G401.6 (cell line): ENCODE data around the gene KCNMB4.

Experiments
- FAIRE-seq: peaks from 2 replicates; lab custom pipeline; 2012; peaks lifted over from hg19 to GRCh38; lab: Jason Lieb, UNC

Gene KCNMB4

DNA sequence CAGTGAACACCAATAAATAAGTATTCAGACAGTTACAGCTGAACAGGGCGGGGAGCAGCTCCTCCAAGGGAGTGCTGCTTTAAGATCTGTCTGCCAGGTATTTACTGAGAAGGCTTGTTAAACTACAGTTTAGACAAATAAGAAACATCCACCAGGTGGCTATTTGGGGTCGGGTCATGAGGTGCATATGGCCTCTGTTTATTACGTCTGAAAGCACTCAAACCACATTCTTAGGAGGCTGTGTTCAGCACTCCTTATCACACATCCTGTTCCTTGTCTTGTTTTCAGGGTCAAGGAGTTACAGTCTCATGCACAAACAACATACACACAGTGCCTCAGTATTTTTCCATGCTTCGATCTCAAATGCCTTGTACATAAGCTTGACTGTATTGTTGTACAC lies 78.8 kb downstream of the KCNMB4 start:
- no peak for FAIRE-seq

DNA sequence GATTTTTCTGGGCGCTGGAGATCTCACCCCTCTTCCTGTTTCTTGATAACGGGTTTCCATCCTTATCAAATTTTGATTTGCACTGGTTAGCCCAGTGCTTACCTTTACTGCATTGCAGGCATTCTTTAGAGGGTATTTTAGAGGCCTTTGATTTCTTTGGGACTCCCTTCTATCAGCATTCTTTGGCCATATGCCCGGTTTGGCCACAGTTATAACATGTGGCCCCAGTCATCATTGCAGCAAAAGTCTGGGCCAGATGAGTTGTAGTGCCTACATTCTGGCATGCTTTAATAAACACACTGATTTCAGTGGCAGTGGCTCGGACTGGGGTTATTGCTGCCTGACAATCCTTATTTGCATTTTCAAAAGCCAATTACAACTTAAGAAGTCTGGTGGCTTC lies 82.3 kb downstream of the KCNMB4 start:
- FAIRE-seq = no peak

DNA sequence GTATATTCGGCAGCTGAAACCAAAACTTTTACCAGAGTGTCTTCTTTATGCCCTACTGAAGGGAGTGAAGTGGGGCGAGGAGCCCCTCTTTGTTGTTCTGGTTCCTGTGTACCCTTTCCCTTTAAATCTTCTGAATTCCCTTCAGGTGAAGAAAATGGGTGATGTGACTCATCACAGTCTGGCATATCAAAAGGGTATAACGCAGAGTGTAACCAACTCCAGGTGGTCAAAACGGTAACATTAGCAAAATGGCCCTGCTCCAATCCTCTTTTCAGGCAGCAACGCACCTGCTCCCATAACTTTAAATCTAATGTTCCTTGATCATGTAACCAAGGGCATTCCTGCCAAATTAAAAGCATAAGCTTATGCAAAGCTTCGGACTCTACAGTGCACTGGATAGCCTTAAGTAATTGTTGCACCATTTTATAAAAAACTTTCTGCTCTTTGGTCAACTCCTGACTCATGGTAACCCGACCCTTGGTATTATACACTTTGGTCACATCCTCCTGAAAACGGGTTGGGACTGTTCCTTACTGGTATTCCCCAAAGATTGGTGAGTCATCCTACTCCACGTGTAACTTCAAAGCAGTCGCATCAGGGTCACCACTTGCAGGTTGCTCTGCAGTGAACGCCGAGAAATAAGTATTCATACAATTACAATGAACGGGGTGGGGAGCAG lies 83.1 kb downstream of the KCNMB4 start:
- FAIRE-seq = no peak

DNA sequence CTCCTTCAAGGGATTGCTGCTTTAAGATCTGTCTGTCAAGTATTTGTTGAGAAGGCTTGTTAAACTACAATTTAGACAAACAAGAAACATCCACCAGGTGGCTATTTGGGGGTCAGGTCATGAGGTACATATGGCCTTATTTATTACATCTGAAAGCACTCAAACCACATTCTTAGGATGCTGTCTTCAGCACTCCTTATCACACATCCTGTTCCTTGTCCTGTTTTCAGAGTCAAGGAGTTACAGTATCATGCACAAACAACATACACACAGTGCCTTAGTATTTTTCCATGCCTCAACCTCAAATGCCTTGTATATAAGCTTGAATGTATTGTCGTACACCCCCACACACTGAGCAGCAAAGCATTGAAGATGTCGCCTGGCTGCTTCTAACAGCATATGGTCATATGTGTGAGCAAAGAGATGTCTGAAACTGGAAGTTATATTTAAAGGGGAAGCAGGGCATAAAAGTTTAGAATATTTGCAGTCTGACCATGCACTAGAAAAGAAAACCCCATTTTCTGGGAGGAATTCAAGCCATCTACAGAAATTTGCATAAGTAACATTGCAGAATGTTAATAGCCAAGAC lies 83.8 kb downstream of the KCNMB4 start:
- FAIRE-seq = no peak

DNA sequence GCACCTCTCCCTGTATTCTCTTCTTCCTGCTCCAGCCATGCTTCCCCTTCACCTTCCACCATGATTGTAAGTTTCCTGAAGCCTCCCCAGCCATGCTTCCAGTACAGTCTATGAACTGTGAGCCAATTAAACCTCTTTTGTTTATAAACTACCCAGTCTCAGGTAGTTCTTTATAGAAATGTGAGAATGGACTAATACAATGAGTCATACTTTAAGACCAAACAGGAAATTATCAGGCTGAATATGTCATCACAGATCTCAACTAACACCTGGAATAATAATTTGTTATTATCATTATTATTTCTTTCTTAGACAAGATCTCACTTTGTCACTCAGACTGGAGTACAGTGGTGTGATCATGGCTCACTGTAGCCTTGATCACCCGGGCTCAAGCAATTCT lies 85.4 kb downstream of the KCNMB4 start:
- FAIRE-seq = no peak

DNA sequence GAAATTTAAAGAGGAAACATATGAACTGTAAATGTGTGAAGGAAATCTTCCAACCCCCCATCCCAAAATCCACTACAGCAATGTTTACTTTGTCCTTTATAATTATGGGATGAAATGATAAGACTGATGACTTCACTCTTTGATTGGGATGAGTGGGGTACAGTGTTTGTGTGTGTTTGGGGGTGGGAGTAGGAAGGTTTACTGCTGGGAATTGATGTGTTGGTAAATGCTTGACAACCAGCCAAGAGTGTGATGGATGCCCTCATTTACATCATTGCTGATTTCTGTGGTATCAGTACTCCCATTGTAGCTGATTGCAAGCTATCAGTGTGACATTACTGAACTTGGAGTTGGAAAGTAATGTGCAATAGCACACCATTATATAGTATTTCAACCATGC lies 90.9 kb downstream of the KCNMB4 start:
- no peak for FAIRE-seq

DNA sequence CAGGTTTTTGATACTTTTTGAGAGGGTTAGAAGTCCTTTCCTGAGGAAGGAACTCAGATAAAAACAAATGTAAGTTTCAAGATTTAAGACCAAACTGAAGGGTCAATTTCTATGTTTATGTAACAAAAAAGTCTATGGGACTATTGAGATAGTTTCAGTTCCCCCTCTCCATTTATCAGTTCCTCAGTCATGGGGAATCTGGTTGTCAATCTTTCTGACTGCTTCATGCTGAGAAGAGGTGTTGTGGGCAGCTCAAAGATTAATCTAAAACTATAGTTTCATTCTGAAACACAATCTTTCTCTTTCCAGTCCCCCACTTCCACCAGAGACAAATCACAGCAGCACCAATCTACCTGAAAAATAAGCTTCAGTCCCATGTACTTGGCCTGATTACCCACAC lies 93.7 kb downstream of the KCNMB4 start:
- FAIRE-seq = no peak

DNA sequence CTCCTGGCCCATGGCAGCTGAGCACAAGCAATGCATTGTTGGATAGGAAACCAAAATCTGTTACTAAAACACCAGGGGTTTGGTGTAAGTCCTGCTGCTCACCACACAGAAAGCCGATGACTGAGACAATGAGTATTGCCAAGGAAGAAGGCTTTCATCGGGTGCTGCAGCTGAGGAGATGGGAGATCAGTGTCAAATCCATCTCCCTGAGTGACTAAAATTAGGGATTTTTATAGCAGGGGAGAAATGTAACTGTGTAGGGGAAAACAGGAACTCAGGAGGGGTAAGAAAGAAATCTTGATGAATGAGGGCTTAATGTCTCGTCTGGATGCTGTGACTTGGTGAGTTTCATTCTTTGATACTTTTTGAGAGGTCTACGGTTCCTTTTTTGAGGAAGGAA lies 97.9 kb downstream of the KCNMB4 start:
- FAIRE-seq = no peak

DNA sequence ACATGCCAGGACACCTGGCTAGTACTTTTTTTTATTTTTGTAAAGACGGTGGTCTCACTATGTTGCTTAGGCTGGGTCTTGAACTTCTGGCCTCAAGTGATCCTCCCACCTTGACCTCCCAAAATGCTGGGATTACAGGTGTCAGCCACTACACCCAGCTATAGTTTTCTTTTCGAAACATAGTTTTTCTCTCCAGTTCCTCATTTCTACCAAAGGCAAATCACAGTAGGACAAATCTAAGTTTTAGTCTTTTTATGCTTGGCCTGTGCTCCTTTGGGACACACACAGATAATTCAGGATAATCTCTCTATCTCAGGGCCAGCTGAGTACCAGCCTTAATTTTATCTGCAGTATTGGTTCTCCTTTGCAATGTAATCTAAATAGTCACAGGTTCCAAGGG lies 100.7 kb downstream of the KCNMB4 start:
- FAIRE-seq = no peak

DNA sequence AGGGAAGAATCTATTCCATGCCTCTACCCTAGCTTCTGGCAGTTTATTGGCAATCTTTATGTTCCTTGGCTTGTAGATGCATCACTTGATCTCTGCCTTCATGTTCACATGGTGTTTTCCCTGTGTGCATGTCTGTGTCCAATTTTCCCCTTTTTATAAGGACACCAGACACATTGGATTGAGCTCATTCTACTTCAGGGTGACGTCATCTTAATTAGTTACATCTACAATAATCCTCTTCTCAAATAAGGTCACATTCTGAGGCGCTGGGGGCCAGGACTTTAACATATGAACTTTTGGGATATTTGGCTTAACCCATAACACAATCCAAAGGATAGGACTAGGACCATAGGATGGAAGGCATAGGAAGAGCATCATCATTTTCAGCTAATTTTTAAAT lies 101.4 kb downstream of the KCNMB4 start:
- FAIRE-seq = no peak

DNA sequence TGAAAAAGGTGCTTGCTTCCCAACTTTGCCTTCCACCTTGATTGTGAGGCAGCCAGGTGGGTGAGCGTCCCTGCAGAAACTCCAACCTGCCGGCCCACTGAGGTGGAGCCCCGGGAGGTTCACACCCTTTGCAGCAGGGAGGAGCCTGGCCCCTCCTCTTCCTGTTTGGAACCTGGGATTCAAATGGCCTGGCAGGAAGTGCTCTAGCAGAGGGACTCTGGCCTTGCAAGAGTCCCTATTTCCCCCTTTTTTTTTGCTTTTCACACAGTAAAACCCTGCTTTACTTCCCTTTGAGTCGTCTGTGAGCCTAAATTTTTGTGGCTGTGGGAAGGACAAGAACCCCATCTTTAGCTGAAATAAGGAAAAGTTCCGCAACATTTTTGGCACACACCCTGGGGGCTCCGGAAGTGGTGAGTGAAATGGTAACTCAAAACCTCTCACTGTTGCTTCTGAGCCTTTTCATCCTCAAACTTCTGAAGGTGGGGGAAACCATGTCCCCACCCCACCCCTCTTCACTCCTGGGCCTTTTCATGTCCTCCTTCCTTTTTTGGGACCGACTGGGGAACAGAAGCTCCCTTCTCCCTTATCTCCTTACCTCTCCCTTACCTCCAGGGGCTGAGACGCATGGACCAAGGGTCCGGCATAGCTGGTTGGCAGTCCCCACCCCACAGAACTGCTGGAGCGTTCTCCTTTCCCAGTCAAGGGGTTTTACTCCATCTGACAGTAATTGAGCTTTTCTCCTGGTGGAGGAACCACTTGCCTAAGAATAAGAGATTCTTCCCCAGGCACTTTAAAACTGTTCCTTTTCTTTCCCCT lies 102.0 kb downstream of the KCNMB4 start:
- FAIRE-seq = no peak

DNA sequence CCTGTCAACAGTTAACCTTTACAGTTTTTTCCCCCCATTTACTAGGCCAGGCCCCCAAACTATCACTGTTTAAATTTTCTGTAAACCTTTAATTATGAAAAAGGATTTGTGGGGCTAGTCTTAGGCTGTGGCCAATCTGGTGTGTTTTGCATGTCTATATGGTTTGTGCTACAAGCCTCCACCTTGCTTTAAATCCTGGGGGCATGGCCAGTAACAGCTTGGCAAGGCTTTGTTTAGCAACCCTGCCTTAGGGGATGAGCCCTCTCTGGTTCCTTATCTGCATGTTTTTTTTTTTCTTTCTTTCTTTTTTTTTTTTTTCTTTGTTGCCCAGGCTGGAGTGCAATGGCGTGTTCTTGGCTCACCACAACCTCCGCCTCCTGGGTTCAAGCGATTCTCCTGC lies 102.7 kb downstream of the KCNMB4 start:
- no peak for FAIRE-seq

DNA sequence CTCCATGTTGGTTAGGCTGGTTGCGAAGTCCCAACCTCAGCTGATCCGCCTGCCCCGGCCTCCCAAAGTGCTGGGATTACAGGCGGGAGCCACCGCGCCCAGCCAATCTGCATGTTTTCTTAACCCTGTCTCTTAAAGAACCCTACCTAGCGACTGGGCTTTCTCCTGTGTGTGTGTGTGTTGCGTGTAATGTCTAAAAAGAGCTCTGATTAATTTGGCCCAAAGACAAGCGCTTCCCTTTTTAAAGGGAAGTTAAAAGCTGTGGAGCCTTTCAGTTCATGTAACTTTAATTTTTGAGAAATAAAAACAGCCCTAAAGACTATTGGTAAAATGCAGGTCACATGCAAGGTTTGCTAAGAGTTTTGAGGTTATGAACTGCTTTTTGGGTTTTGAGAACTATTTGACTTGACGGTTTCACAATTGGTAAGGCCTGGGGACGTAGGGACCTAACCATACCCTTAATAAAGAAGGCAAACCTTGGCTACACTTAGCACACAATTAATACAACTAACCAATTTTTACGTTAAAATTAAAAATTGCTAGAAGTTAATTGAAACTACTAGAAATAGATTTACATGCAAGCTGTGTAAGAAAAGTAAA lies 103.2 kb downstream of the KCNMB4 start:
- FAIRE-seq = no peak

DNA sequence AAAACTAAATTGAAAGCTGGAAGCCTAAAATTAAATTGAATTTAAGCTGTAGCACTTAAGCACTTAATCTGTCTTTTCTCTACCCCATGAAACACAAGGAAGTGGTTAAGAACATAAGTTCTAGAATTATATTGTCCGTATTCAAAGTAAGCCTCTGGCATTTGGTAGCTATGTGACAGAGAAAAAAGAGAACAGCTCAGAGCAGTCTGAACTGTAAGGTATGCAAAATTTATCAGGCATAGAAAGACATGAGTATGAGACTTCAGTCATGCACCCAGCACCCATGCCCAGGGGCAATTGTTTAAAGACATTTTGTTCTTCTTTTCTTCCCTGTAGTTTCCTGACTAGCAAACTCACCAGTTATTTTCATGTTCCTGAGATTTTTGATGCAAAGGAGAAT lies 116.7 kb downstream of the KCNMB4 start:
- no peak for FAIRE-seq
